Astrocyte of the hippocampus (primary cell): Measurements from ENCODE around the gene LBX2.

Source experiments
- DNase-seq: peaks from one replicate; pipeline ENCODE4 v3.0.0; 2011; ENCODE audit warnings: low read depth, low spot score

LBX2 gene

GRCh38 chr2:74457549-74458131 lies 41.8 kb downstream of the LBX2 start:
- DNase-seq = peak; percentile 71

DNA sequence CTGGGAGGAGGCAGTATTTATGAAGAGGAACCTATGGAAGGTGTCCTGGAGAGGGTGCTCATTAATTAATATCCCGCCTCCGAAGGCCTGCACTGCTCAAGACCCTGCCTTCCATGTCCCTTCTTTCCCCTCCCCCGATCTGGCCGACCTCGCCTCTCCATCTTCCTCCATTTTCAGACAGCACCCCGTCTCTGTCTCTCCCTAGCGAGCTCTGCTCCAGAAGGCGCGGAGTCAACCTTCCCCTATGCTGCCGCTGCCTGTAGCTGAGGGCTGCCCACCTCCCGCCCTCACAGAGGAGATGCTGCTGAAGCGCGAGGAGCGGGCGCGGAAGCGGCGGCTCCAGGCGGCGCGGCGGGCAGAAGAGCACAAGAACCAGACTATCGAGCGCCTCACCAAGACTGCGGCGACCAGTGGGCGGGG lies 42.3 kb downstream of the LBX2 start:
- DNase-seq = no peak

GRCh38 chr2:74454654-74455511 lies 44.5 kb downstream of the LBX2 start, which contains the start of gene INO80B:
TSS of gene INO80B (plus strand) at chr2:74455087. CDS start at chr2:74455117, 30 bp downstream.
- peak; percentile 99 for DNase-seq

DNA sequence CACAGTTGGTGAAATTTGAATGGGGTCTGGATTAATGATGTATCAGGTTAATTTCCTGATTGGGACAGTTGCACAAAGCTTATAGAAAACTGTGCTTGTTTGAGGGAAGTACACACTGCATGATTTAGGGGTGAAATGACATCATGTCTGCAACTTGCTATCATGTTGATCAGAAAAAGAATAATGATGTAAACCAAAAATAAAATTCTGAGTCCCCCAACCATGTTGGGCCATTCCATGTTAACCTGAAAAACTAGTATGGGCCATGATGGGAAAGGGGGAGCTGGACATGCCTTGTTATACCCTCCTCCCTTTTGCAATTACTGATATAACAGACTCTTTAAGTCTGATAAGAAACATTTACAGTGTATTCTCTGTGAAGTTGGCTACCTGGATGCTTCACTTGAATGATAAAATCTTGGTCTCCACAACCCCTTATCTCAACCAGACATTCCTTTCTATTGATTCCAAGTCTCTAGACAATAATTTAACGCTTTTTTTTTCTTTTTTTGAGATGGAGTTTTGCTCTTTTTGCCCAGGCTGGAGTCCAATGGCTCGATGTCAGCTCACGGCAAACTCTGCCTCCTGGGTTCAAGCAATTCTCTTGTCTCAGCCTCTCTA lies 48.7 kb downstream of the LBX2 start:
- DNase-seq = no peak

- no peak for DNase-seq
These were observed 50.6 kb downstream of the LBX2 start for GRCh38 chr2:74448771-74449170.
